AG04449 (cell line): ENCODE results near the gene VAPB.
"Not testable (repeated sequence)": the region's sequence is repeated elsewhere in the genome, so short reads cannot be mapped to it uniquely, and the experiment has no call there.

Source experiments
- CTCF ChIA-PET: fragments of 350-600 bp; formaldehyde crosslinking; extraction: SDS; loops from one replicate; lab custom pipeline; 2021; ENCODE audit warnings: antibody characterized with exemption; lab: Yijun Ruan, JAX
- POLR2A ChIA-PET: fragments of 400-600, 350-600 bp; formaldehyde crosslinking; extraction: SDS; loops from one replicate; lab custom pipeline; 2020; ENCODE audit warnings: antibody characterized with exemption, inconsistent platforms; lab: Yijun Ruan, JAX
- DNase-seq: peaks from one replicate; pipeline ENCODE4 v3.0.0-alpha.2; 2010; ENCODE audit warnings: low read depth, low spot score
- H3K4me3 ChIP-seq: 2 replicates; pipeline ENCODE4 v1.5.1; 2011; ENCODE audit warnings: low read depth, mild to moderate bottlenecking, control low read depth, low read length
- TF ChIP-seq, protein P1 (sequence below): IDR thresholded peaks from one replicate; pipeline ENCODE4 v1.5.1; 2011; ENCODE audit warnings: mild to moderate bottlenecking, moderate library complexity, low read length, control low read depth, inconsistent platforms; ENCODE audit not compliant: insufficient read depth; ENCODE audit errors: missing control alignments

The VAPB gene

DNA sequence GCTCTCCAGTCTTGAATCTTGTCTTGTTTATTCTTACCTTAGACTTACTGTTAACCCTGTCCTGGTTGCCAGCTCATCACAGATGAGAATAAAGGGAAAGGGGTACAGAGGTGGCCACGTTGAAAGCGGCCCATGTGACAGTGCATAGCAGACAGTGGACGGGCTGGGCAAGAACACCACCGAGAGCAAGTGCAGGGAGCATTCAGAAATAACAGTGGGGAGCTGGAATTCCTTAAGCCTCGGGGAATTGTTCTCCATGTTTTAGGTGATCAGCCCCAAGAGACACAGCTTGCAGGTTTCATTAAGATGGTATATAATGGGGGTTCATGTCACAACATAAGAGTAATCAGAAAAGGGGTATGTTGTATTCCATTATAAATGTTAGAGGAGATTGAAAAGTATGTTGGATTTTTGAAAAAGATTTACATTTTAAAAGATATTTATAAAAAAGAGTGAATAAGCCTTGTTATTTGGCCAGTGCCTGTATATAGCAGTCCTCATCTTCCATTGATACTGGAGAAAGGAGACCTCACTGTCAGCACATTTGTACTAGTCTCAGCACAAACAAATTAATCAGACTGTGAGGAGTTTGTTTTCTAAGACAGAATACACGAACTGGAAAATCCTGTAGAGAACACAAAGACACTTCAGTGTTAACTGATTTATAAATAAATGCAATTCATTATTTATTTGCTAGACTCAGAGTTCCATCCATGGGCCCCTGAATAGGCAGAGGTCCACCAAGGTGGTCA lies 35.4 kb downstream of the VAPB start:
- POLR2A ChIA-PET, result no interaction called here
- DNase-seq, result no peak
- TF ChIP-seq, protein P1, sequence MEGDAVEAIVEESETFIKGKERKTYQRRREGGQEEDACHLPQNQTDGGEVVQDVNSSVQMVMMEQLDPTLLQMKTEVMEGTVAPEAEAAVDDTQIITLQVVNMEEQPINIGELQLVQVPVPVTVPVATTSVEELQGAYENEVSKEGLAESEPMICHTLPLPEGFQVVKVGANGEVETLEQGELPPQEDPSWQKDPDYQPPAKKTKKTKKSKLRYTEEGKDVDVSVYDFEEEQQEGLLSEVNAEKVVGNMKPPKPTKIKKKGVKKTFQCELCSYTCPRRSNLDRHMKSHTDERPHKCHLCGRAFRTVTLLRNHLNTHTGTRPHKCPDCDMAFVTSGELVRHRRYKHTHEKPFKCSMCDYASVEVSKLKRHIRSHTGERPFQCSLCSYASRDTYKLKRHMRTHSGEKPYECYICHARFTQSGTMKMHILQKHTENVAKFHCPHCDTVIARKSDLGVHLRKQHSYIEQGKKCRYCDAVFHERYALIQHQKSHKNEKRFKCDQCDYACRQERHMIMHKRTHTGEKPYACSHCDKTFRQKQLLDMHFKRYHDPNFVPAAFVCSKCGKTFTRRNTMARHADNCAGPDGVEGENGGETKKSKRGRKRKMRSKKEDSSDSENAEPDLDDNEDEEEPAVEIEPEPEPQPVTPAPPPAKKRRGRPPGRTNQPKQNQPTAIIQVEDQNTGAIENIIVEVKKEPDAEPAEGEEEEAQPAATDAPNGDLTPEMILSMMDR, result no peak
- H3K4me3 ChIP-seq, result no peak overlapping the region
- CTCF ChIA-PET, result interaction anchor here (0.8 to 1.8 kb wide), 5 partner anchors 8 to 190 kb away, joined by 3 to 9 read pairs (median 4); no protein-coding TSS in a partner anchor

DNA sequence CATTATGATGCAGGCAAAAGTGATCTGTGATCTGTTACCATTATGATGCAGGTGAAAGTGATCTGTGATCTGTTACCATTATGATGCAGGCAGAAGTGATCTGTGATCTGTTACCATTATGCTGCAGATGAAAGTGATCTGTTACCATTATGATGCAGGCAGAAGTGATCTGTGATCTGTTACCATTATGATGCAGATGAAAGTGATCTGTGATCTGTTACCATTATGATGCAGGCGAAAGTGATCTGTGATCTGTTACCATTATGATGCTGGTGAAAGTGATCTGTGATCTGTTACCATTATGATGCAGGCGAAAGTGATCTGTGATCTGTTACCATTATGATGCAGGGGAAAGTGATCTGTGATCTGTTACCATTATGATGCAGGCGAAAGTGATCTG lies 38.5 kb downstream of the VAPB start:
- CTCF ChIA-PET, DNase-seq, POLR2A ChIA-PET: not testable (repeated sequence)

DNA sequence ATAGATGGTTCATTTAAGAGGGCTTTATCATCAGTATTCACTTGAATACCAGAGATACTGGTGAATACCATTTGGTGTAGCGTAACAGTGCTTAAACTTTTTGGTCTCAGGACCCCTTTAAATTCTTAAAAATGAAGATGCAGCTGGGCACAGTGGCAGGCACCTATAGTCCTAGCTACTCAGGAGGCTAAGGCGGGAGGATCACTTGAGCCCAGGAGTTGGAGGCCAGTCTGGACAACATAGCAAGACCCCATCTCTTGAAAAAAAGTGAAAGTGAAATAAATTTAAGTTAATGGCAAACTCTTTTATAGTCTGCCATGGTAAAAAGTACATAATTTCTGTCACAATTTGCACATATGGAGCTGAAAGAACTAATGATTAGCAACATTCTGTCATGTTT lies 39.3 kb downstream of the VAPB start:
- H3K4me3 ChIP-seq, result no peak overlapping the region
- POLR2A ChIA-PET, result no interaction called here
- TF ChIP-seq, protein P1, result no peak
- CTCF ChIA-PET, result interaction anchor here (1.5 kb wide), 1 partner anchor 10 kb away, joined by 4 read pairs; no protein-coding TSS in a partner anchor
- DNase-seq, result no peak

More for the DNA sequence above, 38.5 kb downstream of the VAPB start:
- not testable (repeated sequence) for H3K4me3 ChIP-seq

DNA sequence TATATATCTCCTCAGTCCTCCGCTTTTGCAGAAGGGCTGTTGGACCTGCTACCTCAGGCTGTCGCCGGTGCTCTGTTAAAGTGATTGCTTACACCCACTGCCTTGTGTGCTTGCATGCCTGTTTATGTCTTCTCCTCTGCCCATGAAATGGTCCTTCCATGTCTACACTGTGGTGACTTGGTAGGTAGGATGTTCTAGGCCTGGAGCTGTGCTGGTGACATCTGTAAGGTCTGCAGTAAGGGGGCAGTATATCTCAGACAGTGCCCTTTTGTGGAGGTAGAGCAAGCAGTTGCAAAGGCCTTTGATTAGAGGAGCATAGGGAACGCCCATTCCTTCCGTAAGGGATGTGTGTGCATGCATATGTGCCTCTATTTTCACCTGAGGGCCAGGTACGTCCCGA lies 40.3 kb downstream of the VAPB start:
- no peak overlapping the region for H3K4me3 ChIP-seq
- ChIA-PET POLR2A (no interaction called here), CTCF (interaction anchor here (1.4 to 5.3 kb wide), 3 partner anchors 11 to 192 kb away, joined by 3 to 28 read pairs (median 4); no protein-coding TSS in a partner anchor)
- TF ChIP-seq, protein P1, result no peak
- DNase-seq, result no peak

DNA sequence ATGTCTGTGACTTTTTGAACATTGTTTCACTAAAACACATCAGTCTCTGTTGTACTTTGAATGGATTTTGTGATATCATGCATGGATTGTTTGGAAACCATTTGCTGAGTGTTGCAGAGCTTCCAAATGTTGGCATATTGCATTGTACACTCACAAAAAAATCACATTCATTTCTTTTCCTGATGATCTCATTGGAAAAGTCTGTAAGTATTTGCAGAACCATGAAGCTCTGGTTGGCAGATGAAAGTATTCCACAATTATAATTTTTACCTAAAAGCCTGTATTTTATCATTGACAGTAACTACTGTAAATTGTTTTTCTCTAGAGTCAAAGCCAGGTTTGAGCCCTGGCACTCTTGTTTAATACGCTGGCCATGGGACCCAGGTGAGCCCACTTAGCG lies 42.1 kb downstream of the VAPB start:
- no peak for DNase-seq
- ChIA-PET CTCF (interaction anchor here (1.0 to 5.3 kb wide), 2 partner anchors 15 to 196 kb away, joined by 3 to 28 read pairs; no protein-coding TSS in a partner anchor), POLR2A (no interaction called here)

DNA sequence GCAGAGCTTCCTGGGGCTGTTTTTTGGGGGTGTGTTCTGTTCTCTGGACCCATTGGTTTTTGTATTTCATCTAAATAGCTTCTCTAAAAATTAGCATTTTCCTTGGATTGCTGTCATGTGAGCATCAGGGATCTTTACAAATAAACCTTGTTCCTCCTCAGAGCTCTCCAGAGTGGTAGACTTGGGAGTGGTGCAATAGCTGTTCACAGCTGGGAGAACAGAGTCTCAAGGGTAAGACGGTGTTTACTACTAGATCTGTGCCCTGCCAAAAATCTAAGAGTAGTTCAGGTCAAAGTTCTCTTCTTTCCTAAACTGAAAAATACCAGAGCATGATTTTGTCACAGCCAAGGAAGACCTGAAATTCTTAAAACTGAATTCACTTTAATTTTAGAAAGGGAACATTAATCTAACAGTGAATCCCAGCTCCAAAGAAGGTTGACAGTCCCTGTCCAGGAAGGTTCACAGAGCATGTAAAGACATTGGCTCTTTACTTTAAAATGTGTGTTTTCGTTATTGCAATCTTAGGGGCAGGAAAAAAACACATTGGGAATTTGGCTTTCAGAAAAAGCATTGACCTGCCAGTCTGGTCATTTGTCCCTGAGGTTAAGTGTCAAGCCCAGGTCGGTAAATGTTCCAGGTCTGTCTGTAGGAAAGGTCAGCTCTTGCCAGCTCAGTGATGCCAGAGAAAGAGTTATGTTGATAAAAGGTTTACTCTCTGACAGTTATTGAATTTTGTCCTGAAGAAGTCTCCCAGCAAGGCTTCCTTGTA lies 43.3 kb downstream of the VAPB start:
- ChIA-PET POLR2A (no interaction called here), CTCF (interaction anchor here (0.5 to 5.3 kb wide), 4 partner anchors 9 to 300 kb away, joined by 3 to 28 read pairs (median 5); no protein-coding TSS in a partner anchor)
- no peak for DNase-seq
- TF ChIP-seq, protein P1, result no peak
- no peak overlapping the region for H3K4me3 ChIP-seq

More for the DNA sequence above, 42.1 kb downstream of the VAPB start:
- H3K4me3 ChIP-seq, result no peak overlapping the region
- TF ChIP-seq, protein P1, result no peak
